GM19372 (cell line): ENCODE measurements around the gene ZNF317.
"Not testable (repeated sequence)": the region's sequence is repeated elsewhere in the genome, so short reads cannot be mapped to it uniquely, and the experiment has no call there.

Experiments used
- ATAC-seq: cut with Tn5 transposase; IDR thresholded peaks from one replicate; pipeline ENCODE4 v1.9.1; 2021; ENCODE audit warnings: mild to moderate bottlenecking, low read depth, moderate library complexity; ENCODE audit not compliant: unreplicated experiment

Gene ZNF317

DNA sequence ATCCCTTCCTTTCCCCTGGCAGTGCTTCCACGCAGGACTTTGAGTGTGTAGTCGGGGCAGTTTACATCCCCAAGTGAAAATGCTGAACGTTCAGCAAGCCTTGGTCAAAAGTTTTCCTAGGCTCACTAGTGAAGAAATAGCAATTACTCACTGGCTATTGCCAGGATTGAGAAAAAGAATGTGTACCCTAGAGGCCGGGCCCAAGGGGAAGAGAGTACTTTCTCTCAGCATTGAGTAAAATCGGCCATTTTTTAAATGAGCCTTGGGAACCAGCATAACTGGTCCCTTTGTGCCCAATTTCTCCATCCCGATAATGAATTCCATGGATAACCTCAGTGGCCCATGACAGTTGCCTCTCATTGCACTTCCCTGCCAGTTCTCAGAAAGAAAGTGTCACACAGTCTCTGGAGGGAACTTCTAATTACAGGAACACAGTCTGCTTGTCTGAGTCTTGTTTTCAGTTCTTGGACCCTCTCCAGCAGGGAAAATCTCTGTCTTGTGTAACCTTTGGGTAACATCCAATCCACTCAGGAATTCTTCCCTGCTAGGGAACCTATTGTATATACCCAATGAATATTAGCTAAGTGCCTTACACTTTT, 31.3 kb downstream of the ZNF317 start:
- no peak for ATAC-seq

DNA sequence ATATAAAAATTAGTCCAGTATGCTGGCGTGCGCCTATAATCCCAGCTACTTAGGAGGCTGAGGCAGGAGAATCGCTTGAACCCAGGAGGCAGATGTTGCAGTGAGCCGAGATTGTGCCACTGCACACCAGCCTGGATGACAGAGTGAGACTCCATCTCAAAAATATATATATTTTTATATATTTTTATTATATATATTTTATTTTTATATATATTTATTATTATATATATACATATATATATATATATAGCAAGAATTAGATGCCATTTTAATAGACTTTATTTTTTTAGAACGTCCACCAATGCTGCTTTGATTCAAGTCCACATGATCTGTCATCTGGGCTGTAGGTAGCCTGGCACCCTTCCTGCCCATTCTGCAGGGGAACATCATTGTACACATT, 35.1 kb downstream of the ZNF317 start:
- ATAC-seq: no peak

DNA sequence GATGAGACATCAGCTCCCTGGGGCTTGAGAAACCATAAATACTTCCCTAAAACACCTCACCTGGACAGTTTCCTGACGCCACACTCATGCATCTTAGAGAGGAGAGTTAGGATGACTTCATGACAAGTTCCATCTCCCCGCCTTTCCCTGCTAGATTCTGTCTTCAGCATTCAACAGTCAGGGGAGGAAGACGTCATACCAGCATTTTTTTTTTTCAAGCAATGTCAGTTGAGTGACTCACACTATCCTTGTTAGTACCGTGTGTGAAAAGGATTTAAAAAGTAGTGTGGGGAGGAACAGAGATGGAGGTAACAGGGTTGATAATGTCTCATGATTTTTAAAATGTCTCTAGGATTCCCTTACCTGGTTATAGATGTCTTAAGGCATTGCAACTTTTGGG, 38.7 kb downstream of the ZNF317 start, which contains the start of gene OR7D2:
Gene OR7D2, plus strand, starts transcription at position 79 of the 400 bp plus-strand sequence. CDS start 6,803 bp downstream, outside the sequence.
- ATAC-seq: no peak

GRCh38 chr19:9183000-9183399, 42.8 kb downstream of the ZNF317 start:
- no peak for ATAC-seq

DNA sequence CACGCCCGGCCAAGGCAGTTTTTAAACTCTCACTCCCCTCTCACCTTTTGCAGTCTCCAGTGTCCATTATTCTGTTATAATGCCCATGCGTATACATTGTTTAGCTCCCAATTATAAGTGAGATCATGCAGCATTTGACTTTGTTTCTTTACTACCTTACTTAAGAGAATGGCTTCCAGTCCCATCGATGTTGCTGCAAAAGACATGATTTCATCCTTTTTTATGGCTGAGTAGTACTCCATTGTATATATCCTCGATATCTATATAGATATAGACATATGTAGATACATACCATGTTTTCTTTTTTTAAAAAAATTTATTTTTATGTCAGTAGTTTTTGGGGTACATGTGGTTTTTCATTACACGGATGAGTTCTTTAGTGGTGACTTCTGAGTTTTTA, 47.0 kb downstream of the ZNF317 start:
- no peak for ATAC-seq

GRCh38 chr19:9189535-9189934, 49.3 kb downstream of the ZNF317 start:
- no peak for ATAC-seq

DNA sequence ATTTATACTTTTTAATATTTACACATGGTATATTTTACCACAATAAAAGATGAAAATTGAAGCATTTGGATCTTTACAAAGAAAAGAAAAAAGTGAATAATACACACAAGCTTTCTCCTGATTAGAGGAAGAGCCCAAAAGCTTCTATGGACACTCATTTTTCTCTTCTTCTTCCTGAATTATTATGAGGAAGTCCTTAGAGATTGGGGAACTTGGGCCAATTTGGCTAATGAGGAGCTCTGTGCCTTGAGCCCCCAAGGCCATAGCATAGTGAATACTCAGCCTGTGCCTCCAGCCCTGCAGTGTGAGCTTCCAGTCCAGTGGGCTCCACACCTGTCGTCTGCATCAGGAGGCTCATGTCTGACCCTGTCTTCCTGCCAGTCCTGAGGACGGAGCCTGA, 57.8 kb downstream of the ZNF317 start:
- ATAC-seq: not testable (repeated sequence)

DNA sequence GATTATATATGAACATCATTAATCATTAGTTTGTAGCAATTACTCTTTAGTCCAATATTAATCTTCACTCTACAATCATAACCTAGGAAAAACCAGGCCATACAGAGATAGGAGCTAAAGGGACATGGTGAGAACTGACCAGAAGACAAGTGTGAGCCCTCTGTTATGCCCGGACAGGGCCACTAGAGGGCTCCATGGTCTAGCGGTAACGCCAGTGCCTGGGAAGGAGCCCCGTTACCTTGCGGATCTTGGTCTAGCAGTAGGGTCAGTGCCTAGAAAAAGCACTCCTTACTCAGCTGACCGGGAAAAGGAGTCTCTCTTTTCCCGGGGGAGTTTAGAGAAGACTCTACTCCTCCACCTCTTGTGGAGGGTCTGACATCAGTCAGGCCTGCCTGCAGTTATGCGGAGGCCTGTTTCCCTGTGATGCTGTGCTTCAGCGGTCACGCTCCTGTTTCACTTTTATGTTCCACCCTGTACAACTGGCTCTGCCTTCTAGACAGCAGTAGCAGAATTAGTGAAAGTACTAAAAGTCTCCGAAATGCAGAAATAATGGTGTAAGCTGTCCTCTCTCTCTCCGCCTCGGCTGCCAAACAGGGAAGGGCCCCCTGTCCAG, 65.4 kb downstream of the ZNF317 start:
- ATAC-seq: no peak
